ENCODE results near the gene P3H3. TPM values are rescaled to one million over a fixed set of nuclear protein-coding genes. Genes with fewer than 3 reads are reported as not detected.

Gene P3H3
- total and polyA plus RNA-seq, 9 of the 15 experiments (the other 6 are each of a cell fraction or from before 2014, with no cell fraction given), result 0.03 to 15.0 (median 4.8) TPM

DNA sequence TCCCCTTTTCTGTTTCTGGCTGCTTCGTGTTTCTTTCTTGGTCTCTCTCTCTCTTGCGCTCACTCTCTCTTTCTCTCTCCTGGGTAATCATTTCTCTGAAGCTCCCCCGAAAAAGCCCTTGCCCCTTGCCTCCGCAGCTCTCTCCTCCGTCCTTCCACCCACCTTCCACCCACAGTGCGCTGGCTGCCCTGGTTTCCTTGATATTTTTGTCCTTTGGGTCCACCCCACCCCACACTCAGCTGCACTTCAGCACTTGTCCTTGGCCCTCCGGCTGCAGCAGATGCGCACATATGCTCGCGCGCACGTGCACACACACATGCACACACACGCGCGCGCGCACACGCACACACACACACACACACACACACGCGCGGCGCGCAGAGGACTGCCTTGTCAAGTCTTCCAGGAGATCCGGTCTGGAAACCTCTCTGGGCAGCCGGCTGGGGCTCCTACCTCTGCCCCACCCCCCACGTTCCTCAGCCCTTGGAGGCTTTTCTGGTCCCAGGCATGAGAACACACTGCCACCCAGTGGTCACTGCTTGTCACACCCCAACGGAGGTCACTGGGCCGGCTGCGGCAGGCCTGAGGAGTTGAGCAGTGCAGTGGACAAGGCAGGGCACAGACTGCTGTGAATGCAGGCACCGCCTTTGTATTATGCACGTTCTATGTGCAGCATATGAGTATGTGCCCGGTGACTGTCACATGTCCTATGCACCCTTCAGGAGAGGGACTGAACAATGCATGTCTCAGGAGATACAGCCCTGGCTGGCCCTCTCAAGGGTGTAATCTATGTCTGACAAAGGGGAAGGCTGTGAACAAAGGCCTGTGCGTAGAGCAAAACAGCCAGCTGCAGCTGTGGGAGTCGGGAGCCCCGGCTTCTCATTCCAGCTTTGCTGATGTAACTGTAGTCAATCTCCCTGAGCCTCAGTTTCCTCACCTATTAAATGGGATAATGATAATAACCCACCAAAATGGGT is 49.3 kb upstream of the P3H3 start (continued):
- TF ChIP-seq BHLHE40 (IDR thresholded peaks at IDR 0.05; ENCODE audit: low read length) (peak; percentile 92), ETS1 (conservative IDR thresholded peaks at IDR 0.05; ENCODE audit: control insufficient read depth, low read depth, low read length) (no peak), ZNF3 (CRISPR knock-in tag; IDR thresholded peaks at IDR 0.05) (no peak), MNT (conservative IDR thresholded peaks at IDR 0.05) (peak; percentile 92 to 96), DPF2 (IDR thresholded peaks at IDR 0.05) (peak; percentile 69; the same call in 1 of the 2 replicates), FOXK1 (CRISPR knock-in tag; IDR thresholded peaks at IDR 0.05; ENCODE audit: borderline replicate concordance) (no peak), PHF8 (IDR thresholded peaks at IDR 0.05; ENCODE audit: borderline replicate concordance, low read length) (peak; percentile 19; the same call in 1 of the 2 replicates), ZNF740 (CRISPR knock-in tag; IDR thresholded peaks at IDR 0.05) (peak; percentile 62; the same call in 1 of the 2 replicates), ZNF740 (tag; IDR thresholded peaks at IDR 0.05) (no peak), CHD2 (IDR thresholded peaks at IDR 0.05; ENCODE audit: low read depth, low read length) (peak; percentile 62), ETS2 (tag; IDR thresholded peaks at IDR 0.05; ENCODE audit: borderline replicate concordance, poor library complexity, severe bottlenecking) (no peak)
- TF ChIP-seq, protein P1, sequence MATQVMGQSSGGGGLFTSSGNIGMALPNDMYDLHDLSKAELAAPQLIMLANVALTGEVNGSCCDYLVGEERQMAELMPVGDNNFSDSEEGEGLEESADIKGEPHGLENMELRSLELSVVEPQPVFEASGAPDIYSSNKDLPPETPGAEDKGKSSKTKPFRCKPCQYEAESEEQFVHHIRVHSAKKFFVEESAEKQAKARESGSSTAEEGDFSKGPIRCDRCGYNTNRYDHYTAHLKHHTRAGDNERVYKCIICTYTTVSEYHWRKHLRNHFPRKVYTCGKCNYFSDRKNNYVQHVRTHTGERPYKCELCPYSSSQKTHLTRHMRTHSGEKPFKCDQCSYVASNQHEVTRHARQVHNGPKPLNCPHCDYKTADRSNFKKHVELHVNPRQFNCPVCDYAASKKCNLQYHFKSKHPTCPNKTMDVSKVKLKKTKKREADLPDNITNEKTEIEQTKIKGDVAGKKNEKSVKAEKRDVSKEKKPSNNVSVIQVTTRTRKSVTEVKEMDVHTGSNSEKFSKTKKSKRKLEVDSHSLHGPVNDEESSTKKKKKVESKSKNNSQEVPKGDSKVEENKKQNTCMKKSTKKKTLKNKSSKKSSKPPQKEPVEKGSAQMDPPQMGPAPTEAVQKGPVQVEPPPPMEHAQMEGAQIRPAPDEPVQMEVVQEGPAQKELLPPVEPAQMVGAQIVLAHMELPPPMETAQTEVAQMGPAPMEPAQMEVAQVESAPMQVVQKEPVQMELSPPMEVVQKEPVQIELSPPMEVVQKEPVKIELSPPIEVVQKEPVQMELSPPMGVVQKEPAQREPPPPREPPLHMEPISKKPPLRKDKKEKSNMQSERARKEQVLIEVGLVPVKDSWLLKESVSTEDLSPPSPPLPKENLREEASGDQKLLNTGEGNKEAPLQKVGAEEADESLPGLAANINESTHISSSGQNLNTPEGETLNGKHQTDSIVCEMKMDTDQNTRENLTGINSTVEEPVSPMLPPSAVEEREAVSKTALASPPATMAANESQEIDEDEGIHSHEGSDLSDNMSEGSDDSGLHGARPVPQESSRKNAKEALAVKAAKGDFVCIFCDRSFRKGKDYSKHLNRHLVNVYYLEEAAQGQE (IDR thresholded peaks at IDR 0.05; ENCODE audit: borderline replicate concordance), result peak; percentile 94
- TF ChIP-seq, protein P1 (CRISPR knock-in tag; IDR thresholded peaks at IDR 0.05; ENCODE audit: low read depth), result no peak

All from K562 (cell line).